Neural progenitor cell (in vitro differentiated cells): ENCODE data around the gene CHST4. TPM values are rescaled to one million over a fixed set of nuclear protein-coding genes. Genes with fewer than 3 reads are reported as not detected.

Experiments used
- DNase-seq: peaks from one replicate; pipeline ENCODE4 v3.0.0-alpha.2; 2016; ENCODE audit warnings: low spot score
- H2AFZ ChIP-seq: fragments of 200-600 bp; sonication (generic); replicated peaks from 2 replicates; pipeline ENCODE4 v1.6.1; 2016; ENCODE audit warnings: antibody characterized with exemption
- H3F3A ChIP-seq: fragments of 200-600 bp; sonication (generic); 2 replicates; pipeline ENCODE4 v1.6.1; 2016; ENCODE audit warnings: antibody characterized with exemption, low read depth
- H3K27ac ChIP-seq: fragments of 200-600 bp; sonication (generic); 2 replicates; pipeline ENCODE4 v1.5.1; 2016; ENCODE audit warnings: mild to moderate bottlenecking
- H3K27me3 ChIP-seq: fragments of 200-600 bp; sonication (generic); 2 replicates; pipeline ENCODE4 v1.6.1; 2016; ENCODE audit warnings: mild to moderate bottlenecking, moderate library complexity
- H3K36me3 ChIP-seq: fragments of 200-600 bp; sonication (generic); 2 replicates; pipeline ENCODE4 v1.5.1; 2016
- H3K4me1 ChIP-seq: fragments of 200-600 bp; sonication (generic); 2 replicates; pipeline ENCODE4 v1.6.1; 2016; ENCODE audit warnings: mixed run types
- H3K4me2 ChIP-seq: fragments of 200-600 bp; sonication (generic); 2 replicates; pipeline ENCODE4 v1.6.1; 2016
- H3K4me3 ChIP-seq: fragments of 200-600 bp; sonication (generic); 2 replicates; pipeline ENCODE4 v1.5.1; 2016
- H3K79me2 ChIP-seq: fragments of 200-600 bp; sonication (generic); 2 replicates; pipeline ENCODE4 v1.6.1; 2016; ENCODE audit warnings: low read depth
- H3K9ac ChIP-seq: fragments of 200-600 bp; sonication (generic); 2 replicates; pipeline ENCODE4 v1.6.1; 2016
- H3K9me3 ChIP-seq: fragments of 200-600 bp; sonication (generic); 2 replicates; pipeline ENCODE4 v1.5.1; 2016; ENCODE audit warnings: low read depth
- H4K20me1 ChIP-seq: fragments of 200-600 bp; sonication (generic); 2 replicates; pipeline ENCODE4 v1.6.1; 2016; ENCODE audit warnings: low read depth
- H3K27ac Mint-ChIP-seq: 3 replicates; pipeline ENCODE4 v1.8.0; 2021; ENCODE audit warnings: mixed read lengths
- H3K27me3 Mint-ChIP-seq: 2 replicates; pipeline ENCODE4 v1.8.0; 2022; ENCODE audit warnings: low read depth, mild to moderate bottlenecking, inconsistent platforms, moderate library complexity, mixed read lengths; ENCODE audit not compliant: insufficient read depth
- H3K36me3 Mint-ChIP-seq: 3 replicates; pipeline ENCODE4 v1.8.0; 2021; ENCODE audit warnings: mixed read lengths
- H3K4me1 Mint-ChIP-seq: 3 replicates; pipeline ENCODE4 v1.8.0; 2021; ENCODE audit warnings: mixed read lengths
- H3K4me3 Mint-ChIP-seq: 3 replicates; pipeline ENCODE4 v1.8.0; 2021; ENCODE audit warnings: mild to moderate bottlenecking, moderate library complexity, mixed read lengths
- H3K9me3 Mint-ChIP-seq: 3 replicates; pipeline ENCODE4 v1.8.0; 2020; ENCODE audit warnings: mixed read lengths
- CTCF ChIP-seq: fragments of 200-600 bp; sonication (generic); IDR thresholded peaks from 2 replicates; pipeline ENCODE4 v1.5.1; 2017; ENCODE audit warnings: antibody characterized with exemption, mild to moderate bottlenecking
- EZH2 ChIP-seq: fragments of 200-600 bp; sonication (generic); IDR thresholded peaks from 2 replicates; pipeline ENCODE4 v1.6.1; 2017; ENCODE audit warnings: antibody characterized with exemption, mild to moderate bottlenecking, moderate library complexity
- EZH2phosphoT487 ChIP-seq: fragments of 200-600 bp; sonication (generic); IDR thresholded peaks from 2 replicates; pipeline ENCODE4 v1.6.1; 2017; ENCODE audit warnings: antibody characterized with exemption
- total RNA-seq: library from RNA; depleted of rRNA; stranded (reverse); fragments of >200 nt; gene quantifications from 2 replicates; pipeline ENCODE4 v1.2.3, GENCODE V29; 2015; ENCODE audit warnings: low replicate concordance

CHST4 gene
- total RNA-seq, 1 donor from 2014 or later: not detected

GRCh38 chr16:71515026-71515425 is 11.2 kb upstream of the CHST4 start:
- TF ChIP-seq EZH2phosphoT487 (no peak), CTCF (no peak), EZH2 (no peak)
- no peak overlapping the region for H2AFZ ChIP-seq
- no peak overlapping the region for H3K4me2 ChIP-seq
- no peak for DNase-seq
- no peaks in the 10 kb centered on the region for H3F3A ChIP-seq
- no peaks in the 10 kb centered on the region for H4K20me1 ChIP-seq
- no peaks in the 10 kb centered on the region for H3K4me1 ChIP-seq
- no peaks in the 10 kb centered on the region for H3K36me3 ChIP-seq
- peaks cover 3% of the 10 kb centered on the region for H3K9me3 Mint-ChIP-seq
- no peak overlapping the region for H3K27ac Mint-ChIP-seq
- H3K9ac ChIP-seq: no peak overlapping the region
- no peaks in the 10 kb centered on the region for H3K27me3 ChIP-seq
- no peak overlapping the region for H3K27ac ChIP-seq
- no peak overlapping the region for H3K4me3 Mint-ChIP-seq
- H3K9me3 ChIP-seq: no peaks in the 10 kb centered on the region
- no peaks in the 10 kb centered on the region for H3K4me1 Mint-ChIP-seq
- no peak overlapping the region for H3K4me3 ChIP-seq
- H3K27me3 Mint-ChIP-seq: peaks cover 4% of the 10 kb centered on the region
- no peaks in the 10 kb centered on the region for H3K36me3 Mint-ChIP-seq
- H3K79me2 ChIP-seq: no peaks in the 10 kb centered on the region

- no peak overlapping the region for H3K27ac Mint-ChIP-seq
Measured at GRCh38 chr16:71520550-71520949, 5.7 kb upstream of the CHST4 start.

GRCh38 chr16:71524566-71525553 is 1.4 kb upstream of the CHST4 start:
- no peak overlapping the region for H3K9ac ChIP-seq
- H3K9me3 Mint-ChIP-seq: no peaks in the 10 kb centered on the region
- no peak overlapping the region for H2AFZ ChIP-seq
- H3K36me3 Mint-ChIP-seq: no peaks in the 10 kb centered on the region
- H3F3A ChIP-seq: peaks cover 22% of the 10 kb centered on the region
- H3K4me2 ChIP-seq: no peak overlapping the region
- peaks cover 4% of the 10 kb centered on the region for H4K20me1 ChIP-seq
- no peak for TF ChIP-seq CTCF
- no peak for TF ChIP-seq EZH2phosphoT487
- no peak for TF ChIP-seq EZH2
- H3K79me2 ChIP-seq: no peaks in the 10 kb centered on the region
- peaks cover 22% of the 10 kb centered on the region for H3K4me1 Mint-ChIP-seq
- no peaks in the 10 kb centered on the region for H3K36me3 ChIP-seq
- H3K27me3 ChIP-seq: peaks cover 24% of the 10 kb centered on the region
- peaks cover 17% of the 10 kb centered on the region for H3K4me1 ChIP-seq
- no peak overlapping the region for H3K4me3 ChIP-seq
- H3K9me3 ChIP-seq: no peaks in the 10 kb centered on the region
- H3K27ac Mint-ChIP-seq: no peak overlapping the region
- no peak for DNase-seq
- H3K27ac ChIP-seq: no peak overlapping the region
- H3K4me3 Mint-ChIP-seq: no peak overlapping the region
- H3K27me3 Mint-ChIP-seq: peaks cover 9% of the 10 kb centered on the region

More at GRCh38 chr16:71520550-71520949, 5.7 kb upstream of the CHST4 start:
- DNase-seq: no peak
- H3F3A ChIP-seq: peaks cover 6% of the 10 kb centered on the region
- H3K27ac ChIP-seq: no peak overlapping the region
- Mint-ChIP-seq H3K27me3 (peaks cover 7% of the 10 kb centered on the region), H3K4me3 (no peak overlapping the region), H3K9me3 (no peaks in the 10 kb centered on the region), H3K36me3 (no peaks in the 10 kb centered on the region), H3K4me1 (peaks cover 5% of the 10 kb centered on the region)
- H3K27me3 ChIP-seq: peaks cover 13% of the 10 kb centered on the region
- H3K4me1 ChIP-seq: peaks cover 4% of the 10 kb centered on the region
- H3K79me2 ChIP-seq: no peaks in the 10 kb centered on the region
- no peak overlapping the region for H3K4me2 ChIP-seq
- no peaks in the 10 kb centered on the region for H3K36me3 ChIP-seq
- H3K9me3 ChIP-seq: no peaks in the 10 kb centered on the region
- H3K4me3 ChIP-seq: no peak overlapping the region
- H2AFZ ChIP-seq: no peak overlapping the region
- H4K20me1 ChIP-seq: no peaks in the 10 kb centered on the region
- H3K9ac ChIP-seq: no peak overlapping the region
- TF ChIP-seq EZH2phosphoT487: no peak
- no peak for TF ChIP-seq CTCF
- TF ChIP-seq EZH2: no peak
